ENCODE measurements around the gene SPTBN4.

- no peak for TF ChIP-seq CTCF (IDR thresholded peaks at IDR 0.05; ENCODE audit: low read length)
- no peak for TF ChIP-seq EZH2 (IDR thresholded peaks at IDR 0.05; ENCODE audit: borderline replicate concordance, low read length)
These were observed 153.3 kb downstream of the SPTBN4 start for GRCh38 chr19:40620161-40620485.

Measured in OCI-LY1 (cell line).